HG03442 (cell line): ENCODE data around the gene PTCD3.
A peak's percentile ranks its signal among the peaks of the same experiment; 100 is the strongest.

Source experiments
- ATAC-seq: cut with Tn5 transposase; IDR thresholded peaks from one replicate; pipeline ENCODE4 v1.9.1; 2021; ENCODE audit warnings: mild to moderate bottlenecking, moderate library complexity; ENCODE audit not compliant: unreplicated experiment

The PTCD3 gene

DNA sequence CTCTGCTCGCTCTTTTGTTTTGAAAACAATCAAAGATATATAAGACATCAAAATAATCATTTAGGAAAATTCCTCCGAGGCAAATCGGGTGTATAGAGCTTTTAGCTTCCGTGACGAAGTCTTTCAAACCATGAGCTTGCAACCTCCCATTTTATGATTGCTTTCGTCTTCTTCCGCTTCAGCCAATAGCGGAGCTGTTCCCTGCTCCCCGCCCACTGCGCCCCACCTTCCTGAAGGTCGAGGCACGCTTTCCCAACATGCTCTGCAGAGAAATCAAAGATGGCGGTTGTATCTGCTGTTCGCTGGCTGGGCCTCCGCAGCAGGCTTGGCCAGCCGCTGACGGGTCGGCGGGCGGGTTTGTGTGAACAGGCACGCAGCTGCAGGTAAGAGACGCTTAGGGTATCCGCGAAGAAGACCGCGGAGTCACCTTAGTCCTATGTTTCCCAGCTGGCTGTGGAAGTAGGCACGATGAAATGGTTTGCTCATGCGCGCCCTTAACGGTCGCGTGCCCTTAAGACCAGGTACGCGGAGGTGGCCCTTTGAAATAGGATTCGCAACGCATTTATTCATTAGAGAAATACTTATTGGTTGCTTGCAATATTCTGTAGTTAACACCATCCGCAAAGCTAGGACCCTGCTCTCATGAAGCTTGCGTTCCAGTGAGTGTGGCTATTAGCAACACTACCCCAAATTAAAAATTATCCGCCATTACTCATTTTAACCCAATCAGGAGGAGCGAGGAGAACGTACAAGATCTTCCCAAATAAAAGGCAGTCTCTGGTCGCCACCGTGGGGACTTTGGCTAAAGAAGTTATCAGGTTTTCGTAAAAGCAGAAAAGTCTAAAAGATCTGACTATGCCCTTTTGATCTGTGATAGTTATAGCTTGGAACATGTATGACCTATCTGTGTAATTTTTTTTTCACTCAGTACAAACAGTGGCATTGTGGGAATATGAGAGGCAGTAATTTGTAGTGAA, at the start of gene PTCD3:
Gene PTCD3 (plus strand): TSS at position 267 of the 977 bp plus-strand sequence. CDS start 13 bp downstream, at position 280.
- ATAC-seq = peak; percentile 87

- ATAC-seq = no peak
These were observed 49.3 kb upstream of the PTCD3 start for GRCh38 chr2:86056590-86057331.

DNA sequence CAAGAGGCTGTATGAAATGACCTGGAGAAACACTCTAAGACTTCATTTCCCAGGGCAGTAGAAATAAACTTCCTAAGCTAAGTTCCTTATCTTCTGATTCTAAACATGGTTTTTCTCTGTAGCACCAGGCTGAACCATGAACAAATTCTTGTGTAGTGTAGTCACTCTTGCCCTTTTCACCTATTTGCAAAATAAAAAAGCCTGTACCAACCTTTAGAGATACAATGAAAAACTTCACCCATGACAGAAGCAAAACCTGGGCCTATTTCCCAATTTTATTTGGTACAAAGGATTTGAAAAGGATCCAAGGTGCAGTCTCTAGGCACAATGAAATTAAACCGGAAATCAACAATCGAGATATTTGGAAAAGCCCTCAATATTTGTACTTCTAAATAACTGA, 44.0 kb upstream of the PTCD3 start:
- no peak for ATAC-seq

GRCh38 chr2:86064006-86064405, 42.0 kb upstream of the PTCD3 start:
- ATAC-seq = no peak

- ATAC-seq = no peak
These were observed 40.5 kb upstream of the PTCD3 start for GRCh38 chr2:86065512-86065911.

DNA sequence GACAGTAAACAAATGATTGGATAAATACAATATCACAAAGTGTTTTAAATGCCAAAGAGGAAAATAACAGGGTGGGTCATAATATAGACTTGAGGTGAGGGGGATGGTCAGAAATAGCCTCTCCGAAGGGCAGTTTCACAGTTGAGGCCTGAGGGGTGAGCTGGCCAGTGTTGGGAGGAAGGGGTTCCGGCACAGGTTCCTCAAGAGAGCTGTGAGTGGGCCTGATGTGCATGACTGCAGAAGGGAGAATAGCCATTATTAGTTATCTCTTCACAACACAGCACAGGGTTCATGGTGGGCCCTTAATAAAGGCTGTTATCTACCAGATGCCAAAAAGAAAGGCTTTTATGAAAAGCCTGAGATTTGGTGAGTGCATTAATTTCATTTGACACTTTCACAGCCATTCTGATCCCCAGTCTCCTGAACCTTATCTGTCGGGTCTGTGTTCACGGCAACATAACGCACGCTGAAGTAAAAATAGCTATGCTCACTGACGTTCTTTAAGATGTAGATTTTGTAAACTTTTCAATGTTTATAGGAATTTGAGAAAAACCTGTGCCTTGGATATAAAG, 39.9 kb upstream of the PTCD3 start:
- no peak for ATAC-seq

- ATAC-seq = no peak
These were observed 39.1 kb upstream of the PTCD3 start for GRCh38 chr2:86066915-86067314.

GRCh38 chr2:86068136-86068588, 37.9 kb upstream of the PTCD3 start:
- ATAC-seq = no peak

GRCh38 chr2:86068648-86069047, 37.4 kb upstream of the PTCD3 start:
- no peak for ATAC-seq

- ATAC-seq = no peak
These were observed 36.8 kb upstream of the PTCD3 start for GRCh38 chr2:86069091-86069685.

GRCh38 chr2:86069783-86070339, 36.2 kb upstream of the PTCD3 start:
- no peak for ATAC-seq

DNA sequence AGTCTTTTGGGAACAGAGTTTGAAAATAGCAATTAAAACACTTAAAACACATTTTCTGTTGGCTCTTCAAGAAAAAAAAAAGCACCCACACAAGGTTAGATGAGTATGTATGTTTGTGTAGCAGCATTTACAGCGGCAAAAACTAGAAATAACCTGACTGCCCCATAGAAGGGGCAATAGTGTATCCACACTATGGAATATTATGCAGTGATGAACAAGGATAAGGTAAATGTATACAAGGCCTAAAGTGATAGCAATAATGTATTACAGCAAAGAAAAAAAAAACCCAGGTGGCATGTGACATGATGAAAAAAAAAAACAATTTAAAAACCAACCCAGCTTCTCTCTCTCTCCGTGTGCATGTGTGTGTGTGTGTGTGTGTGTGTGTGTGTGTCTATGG, 35.2 kb upstream of the PTCD3 start:
- no peak for ATAC-seq

GRCh38 chr2:86072271-86072858, 33.7 kb upstream of the PTCD3 start:
- peak; percentile 46 for ATAC-seq

DNA sequence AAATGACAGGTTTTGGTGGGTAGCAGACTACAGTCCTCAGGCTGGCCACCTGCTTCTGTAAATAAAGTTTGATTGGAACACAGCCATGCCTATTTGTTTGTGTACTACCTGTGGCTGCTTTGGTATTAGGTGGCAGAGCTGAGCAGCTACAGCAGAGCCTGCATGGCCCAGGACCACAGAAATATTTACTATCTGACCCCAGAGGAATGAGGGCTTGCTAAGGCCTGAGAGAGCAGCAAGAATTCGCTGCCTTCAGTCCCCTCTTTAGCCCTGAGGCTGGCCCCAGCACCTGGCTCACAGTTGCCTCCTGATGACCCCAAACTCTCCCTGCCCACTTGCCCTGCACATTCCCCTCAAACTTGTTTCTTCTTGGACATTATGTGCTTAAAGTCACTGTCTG, 32.8 kb upstream of the PTCD3 start:
- ATAC-seq = no peak

GRCh38 chr2:86074256-86074655, 31.8 kb upstream of the PTCD3 start:
- no peak for ATAC-seq

GRCh38 chr2:86074811-86075210, 31.2 kb upstream of the PTCD3 start:
- no peak for ATAC-seq

- ATAC-seq = no peak
These were observed 30.1 kb upstream of the PTCD3 start for GRCh38 chr2:86075886-86076285.

DNA sequence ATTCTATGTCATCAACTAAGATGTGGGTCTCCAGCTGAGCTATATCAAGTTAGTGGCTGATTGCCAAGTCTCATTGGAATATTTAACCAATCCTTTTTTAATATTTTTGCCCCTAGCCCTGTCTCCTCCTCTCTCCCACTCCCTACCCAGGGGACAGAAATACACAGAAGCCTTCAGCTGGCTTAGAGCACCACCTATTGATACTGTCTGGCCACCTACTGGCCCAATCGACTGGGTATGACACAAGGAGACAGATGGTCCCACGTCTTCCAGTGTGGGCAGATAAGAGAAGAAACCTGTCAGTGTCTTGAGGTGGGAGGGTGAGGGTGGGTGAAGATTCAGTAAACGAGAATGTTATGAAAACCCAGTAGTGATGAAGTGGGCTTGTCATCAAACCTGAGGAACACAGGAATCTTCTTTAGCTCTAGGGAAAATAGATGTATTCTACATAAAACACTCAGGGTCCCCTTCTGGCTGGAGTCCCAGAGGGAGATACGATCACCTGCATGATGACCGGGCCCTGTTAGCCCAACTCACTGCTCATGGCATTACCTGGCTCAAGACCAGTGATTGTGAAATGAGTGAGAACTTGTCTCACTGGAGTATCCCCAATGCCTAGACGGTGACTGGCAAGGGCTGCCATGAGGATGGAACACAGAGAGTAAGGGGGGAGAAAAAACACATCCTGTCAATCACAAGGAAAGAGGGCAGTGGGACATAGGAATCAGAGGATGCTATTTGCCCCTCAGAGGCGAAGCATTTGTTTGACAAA, 27.1 kb upstream of the PTCD3 start:
- ATAC-seq = no peak
